GM19099 (cell line): ENCODE measurements around the gene MEIS1.

Source experiments
- POLR2A ChIP-seq: IDR thresholded peaks from 3 replicates; pipeline ENCODE4 v1.6.1; 2011; ENCODE audit warnings: low read depth; ENCODE audit not compliant: insufficient read length; ENCODE audit errors: extremely low read depth

Gene MEIS1

GRCh38 chr2:66434679-66435548 is at the start of gene MEIS1:
Gene MEIS1 (plus strand): TSS chr2:66435125. CDS start chr2:66435857, 732 bp downstream.
- TF ChIP-seq POLR2A = no peak

- TF ChIP-seq POLR2A = no peak
Measured at GRCh38 chr2:66387016-66387753, 47.7 kb upstream of the MEIS1 start.

- TF ChIP-seq POLR2A = no peak
Measured at GRCh38 chr2:66389651-66390131, 45.2 kb upstream of the MEIS1 start.

- no peak for TF ChIP-seq POLR2A
Measured at GRCh38 chr2:66390152-66390551, 44.8 kb upstream of the MEIS1 start.

GRCh38 chr2:66390811-66391210 is 44.1 kb upstream of the MEIS1 start:
- no peak for TF ChIP-seq POLR2A

GRCh38 chr2:66405473-66405872 is 29.5 kb upstream of the MEIS1 start:
- TF ChIP-seq POLR2A = no peak

GRCh38 chr2:66408905-66409304 is 26.0 kb upstream of the MEIS1 start:
- TF ChIP-seq POLR2A = no peak

GRCh38 chr2:66412874-66413273 is 22.1 kb upstream of the MEIS1 start:
- TF ChIP-seq POLR2A = no peak

- TF ChIP-seq POLR2A = no peak
Measured at GRCh38 chr2:66414896-66415295, 20.0 kb upstream of the MEIS1 start.

GRCh38 chr2:66418381-66418780 is 16.5 kb upstream of the MEIS1 start:
- TF ChIP-seq POLR2A = no peak

- TF ChIP-seq POLR2A = no peak
Measured at GRCh38 chr2:66421612-66422011, 13.3 kb upstream of the MEIS1 start.

GRCh38 chr2:66423391-66424124 is 11.4 kb upstream of the MEIS1 start:
- no peak for TF ChIP-seq POLR2A

- no peak for TF ChIP-seq POLR2A
Measured at GRCh38 chr2:66426244-66427111, 8.4 kb upstream of the MEIS1 start.

- TF ChIP-seq POLR2A = no peak
Measured at GRCh38 chr2:66427300-66427699, 7.6 kb upstream of the MEIS1 start.
